Neuronal stem cell (in vitro differentiated cells): ENCODE measurements around the gene TCN2.
"Not testable (repeated sequence)": the region's sequence is repeated elsewhere in the genome, so short reads cannot be mapped to it uniquely, and the experiment has no call there.

Experiments
- DNase-seq: peaks from one replicate; pipeline ENCODE4 v3.0.0-alpha.2; 2013; ENCODE audit warnings: low spot score
- H2AFZ ChIP-seq: one replicate; pipeline ENCODE4 v1.6.1; 2013; ENCODE audit warnings: mild to moderate bottlenecking, low read length, inconsistent platforms
- H2AK5ac ChIP-seq: 2 replicates; pipeline ENCODE4 v1.6.1; 2013; ENCODE audit warnings: low read depth, mild to moderate bottlenecking, inconsistent platforms, low read length, moderate library complexity, mixed read lengths
- H2BK120ac ChIP-seq: 2 replicates; pipeline ENCODE4 v1.6.1; 2013; ENCODE audit warnings: low read depth, mild to moderate bottlenecking, inconsistent platforms, low read length, moderate library complexity, mixed read lengths
- H2BK12ac ChIP-seq: one replicate; pipeline ENCODE4 v1.6.1; 2013; ENCODE audit warnings: low read length, inconsistent platforms
- H2BK15ac ChIP-seq: 2 replicates; pipeline ENCODE4 v1.6.1; 2013; ENCODE audit warnings: mild to moderate bottlenecking, low read length, inconsistent platforms, mixed read lengths
- H2BK5ac ChIP-seq: one replicate; pipeline ENCODE4 v1.6.1; 2013; ENCODE audit warnings: inconsistent platforms, mild to moderate bottlenecking, low read length, moderate library complexity
- H3K14ac ChIP-seq: one replicate; pipeline ENCODE4 v1.6.1; 2013; ENCODE audit warnings: low read length, inconsistent platforms
- H3K18ac ChIP-seq: 2 replicates; pipeline ENCODE4 v1.6.1; 2013; ENCODE audit warnings: low read length, inconsistent platforms
- H3K23ac ChIP-seq: 2 replicates; pipeline ENCODE4 v1.6.1; 2013; ENCODE audit warnings: low read depth, mild to moderate bottlenecking, mixed read lengths, low read length, inconsistent platforms; ENCODE audit not compliant: poor library complexity
- H3K27ac ChIP-seq: replicated peaks from 3 replicates; pipeline ENCODE4 v1.5.1; 2013; ENCODE audit warnings: low read length, inconsistent platforms
- H3K27me3 ChIP-seq, 3 experiments: 2 replicates each; pipeline ENCODE4 v1.6.1; 2013; ENCODE audit warnings: low read length in 3 of 3, mild to moderate bottlenecking in 2 of 3, inconsistent platforms in 1 of 3, low read depth in 1 of 3, mixed read lengths in 1 of 3, moderate library complexity in 1 of 3; ENCODE audit not compliant: control insufficient read depth in 3 of 3, insufficient read depth in 3 of 3
- H3K36me3 ChIP-seq, 2 donors: replicated peaks in 1 of 2; 2 replicates each; pipeline ENCODE4 v1.6.1; 2013; ENCODE audit warnings: low read length in 2 of 2; ENCODE audit not compliant: control insufficient read depth in 2 of 2, insufficient read depth in 2 of 2
- H3K4ac ChIP-seq: 2 replicates; pipeline ENCODE4 v1.6.1; 2013; ENCODE audit warnings: inconsistent platforms, mild to moderate bottlenecking, low read length, moderate library complexity
- H3K4me1 ChIP-seq, 2 donors: 1 replicate in 1 of 2; 2 replicates in 1 of 2; pipeline ENCODE4 v1.6.1; 2013; ENCODE audit warnings: low read length in 2 of 2, low read depth in 1 of 2; ENCODE audit not compliant: control insufficient read depth in 2 of 2, insufficient read depth in 1 of 2
- H3K4me2 ChIP-seq: one replicate; pipeline ENCODE4 v1.6.1; 2013; ENCODE audit warnings: mild to moderate bottlenecking, low read length, inconsistent platforms; ENCODE audit not compliant: insufficient read depth, poor library complexity, severe bottlenecking
- H3K4me3 ChIP-seq, 2 donors: 2 replicates each; pipeline ENCODE4 v1.5.1; 2013; ENCODE audit warnings: low read length in 2 of 2, mild to moderate bottlenecking in 2 of 2, inconsistent platforms in 1 of 2, moderate library complexity in 1 of 2
- H3K79me1 ChIP-seq: one replicate; pipeline ENCODE4 v1.6.1; 2013; ENCODE audit warnings: low read depth, mild to moderate bottlenecking, inconsistent platforms, low read length, moderate library complexity
- H3K9ac ChIP-seq: one replicate; pipeline ENCODE4 v1.6.1; 2013; ENCODE audit warnings: mild to moderate bottlenecking, low read depth, low read length, inconsistent platforms; ENCODE audit not compliant: poor library complexity
- H3K9me3 ChIP-seq, 2 donors: replicated peaks in 1 of 2; 2 replicates each; pipeline versions ENCODE3 to v1.6.1; 2013; ENCODE audit warnings: low read length in 2 of 2, mild to moderate bottlenecking in 2 of 2, inconsistent platforms in 1 of 2, low read depth in 1 of 2, mixed read lengths in 1 of 2, moderate library complexity in 1 of 2; ENCODE audit not compliant: control insufficient read depth in 2 of 2, insufficient read depth in 1 of 2
- H4K8ac ChIP-seq: one replicate; pipeline ENCODE4 v1.6.1; 2013; ENCODE audit warnings: low read depth, mild to moderate bottlenecking, inconsistent platforms, low read length, moderate library complexity
- H4K91ac ChIP-seq: one replicate; pipeline ENCODE4 v1.6.1; 2013; ENCODE audit warnings: low read length, low read depth, mild to moderate bottlenecking, inconsistent platforms; ENCODE audit not compliant: poor library complexity
- WGBS, 2 donors: extraction: QIAGEN DNeasy Blood & Tissue Kit; methylation state at CpG; one replicate each; pipeline ENCODE4 v1.1.7; 2013; ENCODE audit warnings: missing lambda C conversion rate in 2 of 2, mixed read lengths in 1 of 2; ENCODE audit not compliant: insufficient read length in 2 of 2, insufficient replicate concordance in 1 of 2; ENCODE audit errors: extremely low coverage in 2 of 2; 5-methylcytosine and 5-hydroxymethylcytosine counted together

Gene TCN2

GRCh38 chr22:30586414-30586813, 20.6 kb upstream of the TCN2 start:
- H3K27me3 ChIP-seq: no peaks in the 10 kb centered on the region
- H3K27ac ChIP-seq: no peak overlapping the region
- H2BK15ac ChIP-seq: no peak overlapping the region
- no peak overlapping the region for H4K91ac ChIP-seq
- H3K9me3 ChIP-seq: no peaks in the 10 kb centered on the region
- no peak overlapping the region for H3K4me2 ChIP-seq
- WGBS, 2 donors: no CpG with 5 or more reads among the region's 8 CpGs
- H3K36me3 ChIP-seq: peaks cover 56 to 81% of the 10 kb centered on the region in 2 donors
- no peak overlapping the region for H2AK5ac ChIP-seq
- H2BK120ac ChIP-seq: no peak overlapping the region
- H2AFZ ChIP-seq: no peak overlapping the region
- H4K8ac ChIP-seq: no peak overlapping the region
- no peak overlapping the region for H3K4me3 ChIP-seq
- H3K4ac ChIP-seq: no peak overlapping the region
- peaks cover 17 to 18% of the 10 kb centered on the region in 2 donors for H3K4me1 ChIP-seq
- no peak overlapping the region for H3K23ac ChIP-seq
- H2BK5ac ChIP-seq: no peak overlapping the region
- no peak overlapping the region for H2BK12ac ChIP-seq
- no peak overlapping the region for H3K14ac ChIP-seq
- no peak overlapping the region for H3K18ac ChIP-seq
- H3K9ac ChIP-seq: no peak overlapping the region
- peaks cover 5% of the 10 kb centered on the region for H3K79me1 ChIP-seq
- DNase-seq: no peak

- Histone ChIP-seq H3K79me1 (peaks cover 5% of the 10 kb centered on the region), H3K18ac (no peak overlapping the region), H2AK5ac (no peak overlapping the region), H3K4me2 (peak overlapping the region; percentile 72), H3K9ac (peak overlapping the region; percentile 63), H3K27ac (no peak overlapping the region), H2BK15ac (no peak overlapping the region), H2BK5ac (no peak overlapping the region), H3K14ac (no peak overlapping the region), H3K4me1 (peaks cover 7 to 10% of the 10 kb centered on the region in 2 donors), H2AFZ (peak overlapping the region; percentile 66), H3K27me3 (no peaks in the 10 kb centered on the region), H3K36me3 (peaks cover 23 to 34% of the 10 kb centered on the region in 2 donors), H3K23ac (no peak overlapping the region), H2BK120ac (no peak overlapping the region), H4K8ac (no peak overlapping the region), H4K91ac (no peak overlapping the region), H3K4ac (no peak overlapping the region), H3K4me3 (peak overlapping the region; percentile 76 to 85), H3K9me3 (no peaks in the 10 kb centered on the region), H2BK12ac (no peak overlapping the region)
- WGBS, 2 donors: no CpG with 5 or more reads among the region's 14 CpGs
- no peak for DNase-seq
Observed at GRCh38 chr22:30591191-30591587, 15.8 kb upstream of the TCN2 start.

GRCh38 chr22:30591588-30592359, 15.2 kb upstream of the TCN2 start, which contains the start of gene PES1:
Gene PES1 (minus strand): TSS chr22:30591910. CDS start chr22:30591833, 77 bp downstream.
- Histone ChIP-seq H2BK5ac (no peak within 1 kb of the TSS), H3K23ac (no peak within 1 kb of the TSS), H3K27ac (no peak within 1 kb of the TSS), H3K18ac (no peak within 1 kb of the TSS), H4K91ac (no peak within 1 kb of the TSS), H2BK15ac (no peak within 1 kb of the TSS), H3K9ac (peak within 1 kb of the TSS; percentile 63), H2AK5ac (no peak within 1 kb of the TSS), H3K4me2 (peak within 1 kb of the TSS; percentile 72), H3K4me3 (peak within 1 kb of the TSS; percentile 76 to 85), H2BK12ac (no peak within 1 kb of the TSS), H3K27me3 (no peaks in the 10 kb centered on the region), H3K4me1 (peaks cover 7 to 10% of the 10 kb centered on the region in 2 donors), H3K36me3 (peaks cover 19 to 28% of the 10 kb centered on the region in 2 donors), H2AFZ (peak within 1 kb of the TSS; percentile 66), H2BK120ac (no peak within 1 kb of the TSS), H4K8ac (no peak within 1 kb of the TSS), H3K9me3 (no peaks in the 10 kb centered on the region), H3K79me1 (peaks cover 5% of the 10 kb centered on the region), H3K4ac (no peak within 1 kb of the TSS), H3K14ac (no peak within 1 kb of the TSS)
- no CpG with 5 or more reads among the region's 49 CpGs for WGBS, 2 donors
- DNase-seq: peak; percentile 98

GRCh38 chr22:30592360-30592713, 14.6 kb upstream of the TCN2 start:
- H4K8ac ChIP-seq, H3K27me3 ChIP-seq, DNase-seq, H4K91ac ChIP-seq, H2BK5ac ChIP-seq, H2BK120ac ChIP-seq, H2BK15ac ChIP-seq, H2AK5ac ChIP-seq, H3K4me3 ChIP-seq, H3K14ac ChIP-seq, H3K79me1 ChIP-seq, H3K9me3 ChIP-seq, H3K4me2 ChIP-seq, H3K18ac ChIP-seq, H3K4ac ChIP-seq, H3K9ac ChIP-seq, H3K27ac ChIP-seq, H3K23ac ChIP-seq, H2BK12ac ChIP-seq: not testable (repeated sequence)
- Histone ChIP-seq H3K4me1 (peaks cover 7 to 10% of the 10 kb centered on the region in 2 donors), H3K36me3 (peaks cover 15 to 23% of the 10 kb centered on the region in 2 donors), H2AFZ (peak overlapping the region; percentile 19)
- no CpG with 5 or more reads among the region's 18 CpGs for WGBS, 2 donors
